ENCODE results near the gene MR1. TPM values are rescaled to one million over a fixed set of nuclear protein-coding genes. Genes with fewer than 3 reads are reported as not detected.
A peak's percentile ranks its signal among the peaks of the same experiment; 100 is the strongest.

MR1 gene
- total RNA-seq, 2 experiments from 2014 or later: 7.9 to 18.3 TPM

- CTCF ChIA-PET (ENCODE audit: unreplicated experiment): no interaction called here
Observed at GRCh38 chr1:181021159-181021558, 12.6 kb upstream of the MR1 start.

GRCh38 chr1:181021811-181022434 lies 11.9 kb upstream of the MR1 start:
- peak overlapping the region; percentile 76 for H2AFZ ChIP-seq (ENCODE audit: low read length)
- H3K9me2 ChIP-seq (ENCODE audit: insufficient read depth, low read length): no peaks in the 10 kb centered on the region
- no TSS peak for BruUV-seq (replicated peaks)
- H3K79me2 ChIP-seq (ENCODE audit: insufficient read depth, low read depth, low read length): peaks cover 46% of the 10 kb centered on the region
- peaks cover 33% of the 10 kb centered on the region for H3K4me1 ChIP-seq (ENCODE audit: insufficient read depth, low read length, poor library complexity, severe bottlenecking)
- no peaks in the 10 kb centered on the region for H3K9me3 ChIP-seq (ENCODE audit: low read length)
- peak overlapping the region; percentile 34 for H3K27ac ChIP-seq (ENCODE audit: low read depth, low read length, poor library complexity, severe bottlenecking)
- ChIA-PET POLR2A (interaction anchor here (0.6 to 2.9 kb wide), 5 partner anchors 11 to 99 kb away, joined by 3 to 31 read pairs (median 4); partner anchors contain the start of gene MR1), CTCF (ENCODE audit: unreplicated experiment) (interaction anchor here (0.6 to 0.7 kb wide), 5 partner anchors 11 to 1000 kb away, joined by 3 to 11 read pairs (median 3); partner anchors contain the start of gene MR1)
- peak overlapping the region; percentile 92 for H3K4me3 ChIP-seq (ENCODE audit: low read depth, low read length, poor library complexity, severe bottlenecking)
- H3K4me2 ChIP-seq (ENCODE audit: low read length): peak overlapping the region; percentile 88
- intact Hi-C loops (cut with micrococcal nuclease; ENCODE audit: unreplicated experiment): loop anchor here (2.0 kb wide), 1 partner anchor 67 kb away; the partner anchor contains the start of gene IER5
- peak; percentile 61 for DNase-seq (ENCODE audit: low spot score)
- H4K20me1 ChIP-seq (ENCODE audit: insufficient read depth, low read length): peaks cover 19% of the 10 kb centered on the region
- TF ChIP-seq EZH2phosphoT487 (IDR thresholded peaks at IDR 0.05; ENCODE audit: borderline replicate concordance, low read depth, low read length): no peak
- no peak for TF ChIP-seq CTCF (conservative IDR thresholded peaks at IDR 0.05; ENCODE audit: low read length)
- peaks cover 8% of the 10 kb centered on the region for H3K36me3 ChIP-seq (ENCODE audit: insufficient read depth, low read length)

More at GRCh38 chr1:181021159-181021558, 12.6 kb upstream of the MR1 start:
- Histone ChIP-seq H3K4me3 (ENCODE audit: low read depth, low read length, poor library complexity, severe bottlenecking) (peak overlapping the region; percentile 92), H3K36me3 (ENCODE audit: insufficient read depth, low read length) (peaks cover 8% of the 10 kb centered on the region), H2AFZ (ENCODE audit: low read length) (no peak overlapping the region), H3K4me2 (ENCODE audit: low read length) (peak overlapping the region; percentile 88), H4K20me1 (ENCODE audit: insufficient read depth, low read length) (peaks cover 19% of the 10 kb centered on the region), H3K79me2 (ENCODE audit: insufficient read depth, low read depth, low read length) (peaks cover 53% of the 10 kb centered on the region), H3K9me3 (ENCODE audit: low read length) (no peaks in the 10 kb centered on the region), H3K27ac (ENCODE audit: low read depth, low read length, poor library complexity, severe bottlenecking) (no peak overlapping the region), H3K9me2 (ENCODE audit: insufficient read depth, low read length) (no peaks in the 10 kb centered on the region), H3K4me1 (ENCODE audit: insufficient read depth, low read length, poor library complexity, severe bottlenecking) (peaks cover 33% of the 10 kb centered on the region)
- no peak for TF ChIP-seq EZH2phosphoT487 (IDR thresholded peaks at IDR 0.05; ENCODE audit: borderline replicate concordance, low read depth, low read length)
- no peak for TF ChIP-seq CTCF (conservative IDR thresholded peaks at IDR 0.05; ENCODE audit: low read length)
- no peak for DNase-seq (ENCODE audit: low spot score)
- POLR2A ChIA-PET: interaction anchor here (1.3 to 2.9 kb wide), 3 partner anchors 12 to 98 kb away, joined by 3 to 31 read pairs (median 4); partner anchors contain the start of gene MR1
- no TSS peak for BruUV-seq (replicated peaks)
- intact Hi-C loops (cut with micrococcal nuclease; ENCODE audit: unreplicated experiment): no loop called here
